HG03469 (cell line): ENCODE data around the gene APPL2.

Experiments
- ATAC-seq: cut with Tn5 transposase; IDR thresholded peaks from one replicate; pipeline ENCODE4 v1.9.1; 2021; ENCODE audit warnings: mild to moderate bottlenecking, moderate library complexity, moderate number of reproducible peaks; ENCODE audit not compliant: unreplicated experiment

Gene APPL2

GRCh38 chr12:105235732-105236476 lies at the start of gene APPL2:
APPL2 (minus strand) TSS chr12:105236174; CDS start chr12:105236012, 162 bp downstream.
- peak; percentile 39 for ATAC-seq

GRCh38 chr12:105285378-105285777 lies 49.4 kb upstream of the APPL2 start:
- ATAC-seq = no peak

- ATAC-seq = no peak
These were observed 45.7 kb upstream of the APPL2 start for GRCh38 chr12:105281694-105282049.

- no peak for ATAC-seq
These were observed 45.2 kb upstream of the APPL2 start for GRCh38 chr12:105280966-105281693.

- no peak for ATAC-seq
These were observed 43.6 kb upstream of the APPL2 start for GRCh38 chr12:105279460-105280056.

- ATAC-seq = no peak
These were observed 42.2 kb upstream of the APPL2 start for GRCh38 chr12:105278043-105278697.

GRCh38 chr12:105275997-105276733 lies 40.2 kb upstream of the APPL2 start:
- no peak for ATAC-seq

GRCh38 chr12:105274571-105274970 lies 38.6 kb upstream of the APPL2 start:
- no peak for ATAC-seq

GRCh38 chr12:105273601-105274000 lies 37.6 kb upstream of the APPL2 start:
- ATAC-seq = no peak

- no peak for ATAC-seq
These were observed 36.9 kb upstream of the APPL2 start for GRCh38 chr12:105272814-105273416.

GRCh38 chr12:105272152-105272551 lies 36.2 kb upstream of the APPL2 start:
- no peak for ATAC-seq

- no peak for ATAC-seq
These were observed 35.4 kb upstream of the APPL2 start for GRCh38 chr12:105271364-105271763.

- ATAC-seq = no peak
These were observed 34.8 kb upstream of the APPL2 start for GRCh38 chr12:105270671-105271255.

GRCh38 chr12:105267711-105268110 lies 31.7 kb upstream of the APPL2 start:
- ATAC-seq = no peak

- no peak for ATAC-seq
These were observed 28.8 kb upstream of the APPL2 start for GRCh38 chr12:105264771-105265170.

- ATAC-seq = no peak
These were observed 26.6 kb upstream of the APPL2 start for GRCh38 chr12:105262461-105263184.

- ATAC-seq = no peak
These were observed 25.0 kb upstream of the APPL2 start for GRCh38 chr12:105261010-105261409.

GRCh38 chr12:105259226-105259625 lies 23.3 kb upstream of the APPL2 start:
- no peak for ATAC-seq

- ATAC-seq = no peak
These were observed 21.4 kb upstream of the APPL2 start for GRCh38 chr12:105257321-105257728.
